ENCODE data around the gene HSDL1.

HSDL1 gene

GRCh38 chr16:84093879-84094270 is 51.1 kb downstream of the HSDL1 start:
- no peak overlapping the region for H2AFZ ChIP-seq (ENCODE audit: insufficient read depth, low read length, poor library complexity)
- no peaks in the 10 kb centered on the region for H3K9me3 ChIP-seq (ENCODE audit: insufficient read depth, low read depth, low read length)
- H3K23ac ChIP-seq (ENCODE audit: low read length): no peak overlapping the region
- H2BK120ac ChIP-seq (ENCODE audit: insufficient read depth, low read length, poor library complexity): no peak overlapping the region
- H3K4me2 ChIP-seq (ENCODE audit: low read length): no peak overlapping the region
- no peak for DNase-seq
- H4K8ac ChIP-seq (ENCODE audit: low read depth, low read length): no peak overlapping the region
- H2BK5ac ChIP-seq (ENCODE audit: low read depth, low read length, poor library complexity): no peak overlapping the region
- H3K36me3 ChIP-seq (ENCODE audit: control insufficient read depth in 1 of 2, insufficient read depth in 2 of 2, low read length in 2 of 2): peaks cover 41 to 49% of the 10 kb centered on the region in 2 experiments
- no CpG with 5 or more reads among the region's 4 CpGs for WGBS (ENCODE audit: extremely low coverage, insufficient coverage, insufficient read length)
- H3K18ac ChIP-seq (ENCODE audit: low read length): no peak overlapping the region
- no peaks in the 10 kb centered on the region for H3K27me3 ChIP-seq (ENCODE audit: insufficient read depth, low read length)
- no peak overlapping the region for H4K12ac ChIP-seq (ENCODE audit: low read depth, low read length)
- H4K91ac ChIP-seq (ENCODE audit: low read depth, low read length): no peak overlapping the region
- H3K4me1 ChIP-seq (ENCODE audit: control insufficient read depth in 1 of 2, insufficient read depth in 2 of 2, low read length in 2 of 2): no peaks in the 10 kb centered on the region
- H3K4me3 ChIP-seq (ENCODE audit: low read depth, low read length): no peak overlapping the region
- no peak overlapping the region for H2BK12ac ChIP-seq (ENCODE audit: low read length)
- H3K79me1 ChIP-seq (ENCODE audit: low read length): no peaks in the 10 kb centered on the region
- no peak overlapping the region for H3K4ac ChIP-seq (ENCODE audit: low read depth, low read length)
- H3K9ac ChIP-seq (ENCODE audit: low read length): no peak overlapping the region
- H2AK5ac ChIP-seq (ENCODE audit: low read length): no peak overlapping the region
- H3K14ac ChIP-seq (ENCODE audit: low read length): no peak overlapping the region
- H3K27ac ChIP-seq (ENCODE audit: low read depth, low read length): no peak overlapping the region
- H3K79me2 ChIP-seq (ENCODE audit: control insufficient read depth, insufficient read depth, low read length, poor library complexity): no peaks in the 10 kb centered on the region

DNA sequence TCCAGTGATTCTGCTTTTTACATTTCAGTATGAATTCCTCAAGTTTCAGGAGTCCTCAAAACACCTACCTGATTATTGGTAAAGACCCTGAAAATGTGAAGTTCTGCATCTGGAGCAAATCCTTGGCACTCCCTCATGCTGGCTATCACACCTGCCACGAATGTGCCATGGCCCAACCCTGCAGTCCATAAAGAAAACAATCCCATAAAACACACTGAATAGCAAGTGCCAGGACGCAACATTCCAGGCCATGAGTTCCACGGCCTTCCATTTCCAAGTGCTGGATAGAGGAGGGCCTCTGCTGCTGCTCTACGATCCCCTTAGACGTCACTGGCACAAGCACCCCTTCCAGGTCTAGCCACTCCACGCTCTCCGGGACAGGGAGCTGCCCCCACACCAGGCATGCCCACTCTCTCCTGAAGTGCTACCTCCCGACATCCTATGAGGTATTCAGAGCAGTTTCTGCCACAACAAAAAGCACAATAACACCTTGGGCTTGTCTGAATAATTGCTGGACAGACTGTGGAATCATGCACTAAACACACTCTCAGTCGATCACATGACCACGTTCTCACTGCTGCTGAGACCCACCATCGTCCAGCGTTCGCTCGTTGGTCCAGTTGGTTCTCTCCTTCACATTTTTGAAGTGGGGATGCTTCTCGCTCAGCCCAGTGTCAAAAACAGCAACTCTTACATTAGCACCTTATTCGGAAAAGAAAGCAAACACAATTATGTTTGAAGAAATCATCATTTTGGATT is 51.7 kb downstream of the HSDL1 start:
- DNase-seq: no peak
- H3K4ac ChIP-seq (ENCODE audit: low read depth, low read length): no peak overlapping the region
- H3K79me2 ChIP-seq (ENCODE audit: control insufficient read depth, insufficient read depth, low read length, poor library complexity): no peaks in the 10 kb centered on the region
- H3K36me3 ChIP-seq (ENCODE audit: control insufficient read depth in 1 of 2, insufficient read depth in 2 of 2, low read length in 2 of 2): peaks cover 44 to 52% of the 10 kb centered on the region in 2 experiments
- no peak overlapping the region for H4K12ac ChIP-seq (ENCODE audit: low read depth, low read length)
- H4K91ac ChIP-seq (ENCODE audit: low read depth, low read length): no peak overlapping the region
- no peak overlapping the region for H3K27ac ChIP-seq (ENCODE audit: low read depth, low read length)
- H3K79me1 ChIP-seq (ENCODE audit: low read length): no peaks in the 10 kb centered on the region
- H2BK5ac ChIP-seq (ENCODE audit: low read depth, low read length, poor library complexity): no peak overlapping the region
- no peak overlapping the region for H4K8ac ChIP-seq (ENCODE audit: low read depth, low read length)
- no peak overlapping the region for H3K14ac ChIP-seq (ENCODE audit: low read length)
- no peak overlapping the region for H3K23ac ChIP-seq (ENCODE audit: low read length)
- H3K4me1 ChIP-seq (ENCODE audit: control insufficient read depth in 1 of 2, insufficient read depth in 2 of 2, low read length in 2 of 2): no peaks in the 10 kb centered on the region
- H2AFZ ChIP-seq (ENCODE audit: insufficient read depth, low read length, poor library complexity): no peak overlapping the region
- H3K4me2 ChIP-seq (ENCODE audit: low read length): no peak overlapping the region
- H2BK120ac ChIP-seq (ENCODE audit: insufficient read depth, low read length, poor library complexity): no peak overlapping the region
- no peak overlapping the region for H3K18ac ChIP-seq (ENCODE audit: low read length)
- no peak overlapping the region for H3K4me3 ChIP-seq (ENCODE audit: low read depth, low read length)
- no CpG with 5 or more reads among the region's 16 CpGs for WGBS (ENCODE audit: extremely low coverage, insufficient coverage, insufficient read length)
- no peaks in the 10 kb centered on the region for H3K9me3 ChIP-seq (ENCODE audit: insufficient read depth, low read depth, low read length)
- no peak overlapping the region for H2AK5ac ChIP-seq (ENCODE audit: low read length)
- no peak overlapping the region for H3K9ac ChIP-seq (ENCODE audit: low read length)
- H2BK12ac ChIP-seq (ENCODE audit: low read length): no peak overlapping the region
- H3K27me3 ChIP-seq (ENCODE audit: insufficient read depth, low read length): no peaks in the 10 kb centered on the region

- DNase-seq: no peak
- Histone ChIP-seq H3K4me3 (ENCODE audit: low read depth, low read length) (no peak overlapping the region), H3K18ac (ENCODE audit: low read length) (no peak overlapping the region), H2BK12ac (ENCODE audit: low read length) (no peak overlapping the region), H2AK5ac (ENCODE audit: low read length) (no peak overlapping the region), H4K8ac (ENCODE audit: low read depth, low read length) (no peak overlapping the region), H3K9me3 (ENCODE audit: insufficient read depth, low read depth, low read length) (peaks cover 2% of the 10 kb centered on the region), H2AFZ (ENCODE audit: insufficient read depth, low read length, poor library complexity) (no peak overlapping the region), H3K79me2 (ENCODE audit: control insufficient read depth, insufficient read depth, low read length, poor library complexity) (no peaks in the 10 kb centered on the region), H3K27me3 (ENCODE audit: insufficient read depth, low read length) (no peaks in the 10 kb centered on the region), H3K14ac (ENCODE audit: low read length) (no peak overlapping the region), H3K4me1 (ENCODE audit: control insufficient read depth in 1 of 2, insufficient read depth in 2 of 2, low read length in 2 of 2) (no peaks in the 10 kb centered on the region), H3K79me1 (ENCODE audit: low read length) (no peaks in the 10 kb centered on the region), H3K4me2 (ENCODE audit: low read length) (no peak overlapping the region), H3K36me3 (ENCODE audit: control insufficient read depth in 1 of 2, insufficient read depth in 2 of 2, low read length in 2 of 2) (peaks cover 49 to 58% of the 10 kb centered on the region in 2 experiments), H4K12ac (ENCODE audit: low read depth, low read length) (no peak overlapping the region), H4K91ac (ENCODE audit: low read depth, low read length) (no peak overlapping the region), H2BK5ac (ENCODE audit: low read depth, low read length, poor library complexity) (no peak overlapping the region), H3K9ac (ENCODE audit: low read length) (no peak overlapping the region), H2BK120ac (ENCODE audit: insufficient read depth, low read length, poor library complexity) (no peak overlapping the region), H3K23ac (ENCODE audit: low read length) (no peak overlapping the region), H3K4ac (ENCODE audit: low read depth, low read length) (no peak overlapping the region), H3K27ac (ENCODE audit: low read depth, low read length) (no peak overlapping the region)
- no CpG with 5 or more reads among the region's 10 CpGs for WGBS (ENCODE audit: extremely low coverage, insufficient coverage, insufficient read length)
Measured at GRCh38 chr16:84091460-84091859, 53.5 kb downstream of the HSDL1 start.

- Histone ChIP-seq H3K27me3 (ENCODE audit: insufficient read depth, low read length) (no peaks in the 10 kb centered on the region), H2AK5ac (ENCODE audit: low read length) (no peak overlapping the region), H3K36me3 (ENCODE audit: control insufficient read depth in 1 of 2, insufficient read depth in 2 of 2, low read length in 2 of 2) (peaks cover 49 to 59% of the 10 kb centered on the region in 2 experiments), H3K4me3 (ENCODE audit: low read depth, low read length) (no peak overlapping the region), H3K79me2 (ENCODE audit: control insufficient read depth, insufficient read depth, low read length, poor library complexity) (no peaks in the 10 kb centered on the region), H2BK5ac (ENCODE audit: low read depth, low read length, poor library complexity) (no peak overlapping the region), H3K9me3 (ENCODE audit: insufficient read depth, low read depth, low read length) (peaks cover 2% of the 10 kb centered on the region), H3K23ac (ENCODE audit: low read length) (no peak overlapping the region), H3K14ac (ENCODE audit: low read length) (no peak overlapping the region), H3K79me1 (ENCODE audit: low read length) (no peaks in the 10 kb centered on the region), H3K18ac (ENCODE audit: low read length) (no peak overlapping the region), H2BK12ac (ENCODE audit: low read length) (no peak overlapping the region), H3K4ac (ENCODE audit: low read depth, low read length) (no peak overlapping the region), H2AFZ (ENCODE audit: insufficient read depth, low read length, poor library complexity) (no peak overlapping the region), H3K4me2 (ENCODE audit: low read length) (no peak overlapping the region), H4K12ac (ENCODE audit: low read depth, low read length) (no peak overlapping the region), H3K27ac (ENCODE audit: low read depth, low read length) (no peak overlapping the region), H3K4me1 (ENCODE audit: control insufficient read depth in 1 of 2, insufficient read depth in 2 of 2, low read length in 2 of 2) (no peaks in the 10 kb centered on the region), H4K8ac (ENCODE audit: low read depth, low read length) (no peak overlapping the region), H4K91ac (ENCODE audit: low read depth, low read length) (no peak overlapping the region), H3K9ac (ENCODE audit: low read length) (no peak overlapping the region), H2BK120ac (ENCODE audit: insufficient read depth, low read length, poor library complexity) (no peak overlapping the region)
- DNase-seq: no peak
- WGBS (ENCODE audit: extremely low coverage, insufficient coverage, insufficient read length): no CpG with 5 or more reads among the region's 9 CpGs
Measured at GRCh38 chr16:84090211-84090610, 54.8 kb downstream of the HSDL1 start.

Data from trophoblast cell (in vitro differentiated cells and primary cell).